HepG2 (cell line): Measurements from ENCODE around the gene MYOF. TPM values are rescaled to one million over a fixed set of nuclear protein-coding genes. Genes with fewer than 3 reads are reported as not detected.
A peak's percentile ranks its signal among the peaks of the same experiment; 100 is the strongest.

Experiments used
- CHD2 ChIP-seq: IDR thresholded peaks from 2 replicates; pipeline ENCODE4 v1.6.1; 2011; ENCODE audit warnings: low read depth, low read length, improper control_type of control experiment
- GABPB1 ChIP-seq: IDR thresholded peaks from 2 replicates; pipeline ENCODE4 v1.6.1; 2016; ENCODE audit warnings: mild to moderate bottlenecking, missing genetic modification reagents, moderate library complexity, missing compliant biosample characterization
- ISL2 ChIP-seq: sonication (generic); formaldehyde crosslinking; IDR thresholded peaks from 2 replicates; pipeline ENCODE4 v1.5.0; 2020; ENCODE audit warnings: missing genetic modification reagents
- RELA ChIP-seq: sonication (generic); formaldehyde crosslinking; IDR thresholded peaks from 2 replicates; pipeline ENCODE4 v1.4.0; 2020; ENCODE audit warnings: missing genetic modification reagents
- SIN3A ChIP-seq: IDR thresholded peaks from 2 replicates; pipeline ENCODE4 v1.6.1; 2011; ENCODE audit warnings: low read depth, mild to moderate bottlenecking, control low read depth, low read length, borderline replicate concordance
- SOX13 ChIP-seq, 3 experiments: fragments of 450-650 bp in 1 of 3; sonication (generic) in 1 of 3; formaldehyde crosslinking in 1 of 3; IDR thresholded peaks in 2 of 3; conservative IDR thresholded peaks in 1 of 3; 2 replicates each; pipeline versions ENCODE4 v1.5.0 to v1.6.1; 2016 to 2020; ENCODE audit warnings: antibody characterized with exemption in 1 of 3, mild to moderate bottlenecking in 1 of 3, missing compliant biosample characterization in 1 of 3, missing genetic modification reagents in 1 of 3, moderate library complexity in 1 of 3
- TAF1 ChIP-seq: sonication (generic); formaldehyde crosslinking; IDR thresholded peaks from 2 replicates; pipeline ENCODE4 v1.4.0; 2020; ENCODE audit warnings: missing genetic modification reagents
- TBX2 ChIP-seq: sonication (generic); formaldehyde crosslinking; IDR thresholded peaks from 2 replicates; pipeline ENCODE4 v1.5.0; 2020; ENCODE audit warnings: missing genetic modification reagents, mild to moderate bottlenecking, borderline replicate concordance
- UBTF ChIP-seq: sonication (generic); formaldehyde crosslinking; IDR thresholded peaks from 2 replicates; pipeline ENCODE4 v1.4.0; 2020; ENCODE audit warnings: mild to moderate bottlenecking, missing genetic modification reagents
- ZMYM4 ChIP-seq: sonication (generic); formaldehyde crosslinking; IDR thresholded peaks from 2 replicates; pipeline ENCODE4 v1.8.1; 2023; ENCODE audit warnings: mild to moderate bottlenecking, missing genetic modification reagents
- ZNF564 ChIP-seq: sonication (generic); formaldehyde crosslinking; IDR thresholded peaks from 2 replicates; pipeline ENCODE4 v1.8.1; 2023; ENCODE audit warnings: mild to moderate bottlenecking, missing genetic modification reagents
- ZNF589 ChIP-seq: sonication (generic); formaldehyde crosslinking; conservative IDR thresholded peaks from 2 replicates; pipeline ENCODE4 v1.8.0; 2022; ENCODE audit warnings: mild to moderate bottlenecking, moderate library complexity, missing genetic modification reagents
- ZNF839 ChIP-seq: sonication (generic); formaldehyde crosslinking; IDR thresholded peaks from 2 replicates; pipeline ENCODE4 v1.4.0; 2020; ENCODE audit warnings: missing genetic modification reagents, mild to moderate bottlenecking, borderline replicate concordance
- polyA plus RNA-seq, 8 experiments: library from polyadenylated mRNA; depleted of rRNA in 3 of 8; stranded (reverse) in 7 of 8; unstranded in 1 of 8; fragments of >200 nt; fragmentation: Illumina TruSeq in 4 of 8; extraction: Trizol in 4 of 8; gene quantifications; 2 replicates each; pipeline versions ENCODE4 v1.2.1 to v1.2.3, GENCODE V29; 2011 to 2016; ENCODE audit warnings: low read depth in 4 of 8, missing spikeins in 1 of 8, mixed read lengths in 1 of 8; ENCODE audit not compliant: insufficient read depth in 1 of 8
- total RNA-seq, 5 experiments: library from RNA; depleted of rRNA; stranded (reverse); fragments of >200 nt; fragmentation: Illumina TruSeq; extraction: Trizol; gene quantifications; 2 replicates each; pipeline ENCODE4 v1.2.3, GENCODE V29; 2016; ENCODE audit warnings: low read depth in 1 of 5
- TF ChIP-seq, protein P1 (sequence below): sonication (generic); formaldehyde crosslinking; IDR thresholded peaks from 2 replicates; pipeline ENCODE4 v1.4.0; 2020; ENCODE audit warnings: missing genetic modification reagents
- TF ChIP-seq, protein P2 (sequence below): sonication (generic); formaldehyde crosslinking; IDR thresholded peaks from 2 replicates; pipeline ENCODE4 v1.8.0; 2022; ENCODE audit warnings: low read depth, missing genetic modification reagents
- TF ChIP-seq, protein P3 (sequence below): IDR thresholded peaks from 2 replicates; pipeline ENCODE4 v1.6.1; 2016; ENCODE audit warnings: missing biosample characterization, missing genetic modification reagents, low read depth

Gene MYOF
- total and polyA plus RNA-seq, 2 of the 13 experiments (the other 11 are each of a cell fraction or from before 2014, with no cell fraction given) = 0.18 to 0.42 TPM

DNA sequence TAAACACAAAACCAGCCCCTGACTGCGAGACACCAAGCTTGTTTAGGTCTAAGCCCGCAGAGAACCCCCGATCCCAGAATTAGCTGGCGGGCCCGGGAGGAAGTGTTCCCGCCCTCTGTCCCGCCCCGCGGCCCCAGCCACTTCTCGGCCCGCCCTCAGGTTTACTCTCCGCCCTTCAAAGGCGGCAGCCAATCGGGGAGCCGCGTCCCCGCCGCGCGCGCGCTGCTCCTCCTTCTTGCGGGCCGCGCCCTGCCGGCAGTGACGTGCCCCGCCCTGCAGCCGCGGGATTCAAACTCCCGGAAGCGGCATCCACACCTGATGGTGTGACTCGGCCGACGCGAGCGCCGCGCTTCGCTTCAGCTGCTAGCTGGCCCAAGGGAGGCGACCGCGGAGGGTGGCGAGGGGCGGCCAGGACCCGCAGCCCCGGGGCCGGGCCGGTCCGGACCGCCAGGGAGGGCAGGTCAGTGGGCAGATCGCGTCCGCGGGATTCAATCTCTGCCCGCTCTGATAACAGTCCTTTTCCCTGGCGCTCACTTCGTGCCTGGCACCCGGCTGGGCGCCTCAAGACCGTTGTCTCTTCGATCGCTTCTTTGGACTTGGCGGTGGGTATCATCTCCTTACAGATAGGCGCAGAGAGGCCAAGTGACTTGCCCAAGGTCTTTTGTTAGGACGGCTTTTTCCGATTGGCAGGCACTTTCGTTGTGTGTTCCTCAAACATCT is 14.3 kb upstream of the MYOF start, which contains the start of gene CEP55 (continued):
- TF ChIP-seq SIN3A (peak; percentile 100), TAF1 (CRISPR knock-in tag) (peak; percentile 72), ZNF589 (CRISPR knock-in tag) (peak; percentile 92), ZMYM4 (CRISPR knock-in tag) (peak; percentile 74; the same call in 1 of the 2 replicates), TBX2 (peak; percentile 72), RELA (CRISPR knock-in tag) (no peak), ZNF564 (CRISPR knock-in tag) (peak; percentile 88), ISL2 (CRISPR knock-in tag) (peak; percentile 13; the same call in 1 of the 2 replicates), CHD2 (0 out of 2 replicates have a peak, but pooled peaks have one; percentile 25), ZNF839 (peak; percentile 64; the same call in 1 of the 2 replicates), GABPB1 (CRISPR knock-in tag) (peak; percentile 98), SOX13 (IDR thresholded peaks at IDR 0.05) (no peak), SOX13 (CRISPR knock-in tag; conservative IDR thresholded peaks at IDR 0.05 in 1 of 2, IDR thresholded peaks at IDR 0.05 in 1 of 2) (peak in 1 of 2 experiments; percentile 23; a peak in 1 of 4 replicates), UBTF (CRISPR knock-in tag) (no peak; the same call in 1 of the 2 replicates)
- TF ChIP-seq, protein P1, sequence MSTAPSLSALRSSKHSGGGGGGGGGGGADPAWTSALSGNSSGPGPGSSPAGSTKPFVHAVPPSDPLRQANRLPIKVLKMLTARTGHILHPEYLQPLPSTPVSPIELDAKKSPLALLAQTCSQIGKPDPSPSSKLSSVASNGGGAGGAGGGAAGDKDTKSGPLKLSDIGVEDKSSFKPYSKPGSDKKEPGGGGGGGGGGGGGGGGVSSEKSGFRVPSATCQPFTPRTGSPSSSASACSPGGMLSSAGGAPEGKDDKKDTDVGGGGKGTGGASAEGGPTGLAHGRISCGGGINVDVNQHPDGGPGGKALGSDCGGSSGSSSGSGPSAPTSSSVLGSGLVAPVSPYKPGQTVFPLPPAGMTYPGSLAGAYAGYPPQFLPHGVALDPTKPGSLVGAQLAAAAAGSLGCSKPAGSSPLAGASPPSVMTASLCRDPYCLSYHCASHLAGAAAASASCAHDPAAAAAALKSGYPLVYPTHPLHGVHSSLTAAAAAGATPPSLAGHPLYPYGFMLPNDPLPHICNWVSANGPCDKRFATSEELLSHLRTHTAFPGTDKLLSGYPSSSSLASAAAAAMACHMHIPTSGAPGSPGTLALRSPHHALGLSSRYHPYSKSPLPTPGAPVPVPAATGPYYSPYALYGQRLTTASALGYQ (CRISPR knock-in tag) = no peak; the same call in 1 of the 2 replicates
- TF ChIP-seq, protein P2, sequence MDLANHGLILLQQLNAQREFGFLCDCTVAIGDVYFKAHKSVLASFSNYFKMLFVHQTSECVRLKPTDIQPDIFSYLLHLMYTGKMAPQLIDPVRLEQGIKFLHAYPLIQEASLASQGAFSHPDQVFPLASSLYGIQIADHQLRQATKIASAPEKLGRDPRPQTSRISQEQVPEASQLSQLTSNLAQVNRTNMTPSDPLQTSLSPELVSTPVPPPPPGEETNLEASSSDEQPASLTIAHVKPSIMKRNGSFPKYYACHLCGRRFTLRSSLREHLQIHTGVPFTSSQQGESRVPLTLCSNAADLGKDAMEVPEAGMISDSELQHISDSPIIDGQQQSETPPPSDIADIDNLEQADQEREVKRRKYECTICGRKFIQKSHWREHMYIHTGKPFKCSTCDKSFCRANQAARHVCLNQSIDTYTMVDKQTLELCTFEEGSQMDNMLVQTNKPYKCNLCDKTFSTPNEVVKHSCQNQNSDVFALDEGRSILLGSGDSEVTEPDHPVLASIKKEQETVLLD (CRISPR knock-in tag) = peak; percentile 80
- TF ChIP-seq, protein P3, sequence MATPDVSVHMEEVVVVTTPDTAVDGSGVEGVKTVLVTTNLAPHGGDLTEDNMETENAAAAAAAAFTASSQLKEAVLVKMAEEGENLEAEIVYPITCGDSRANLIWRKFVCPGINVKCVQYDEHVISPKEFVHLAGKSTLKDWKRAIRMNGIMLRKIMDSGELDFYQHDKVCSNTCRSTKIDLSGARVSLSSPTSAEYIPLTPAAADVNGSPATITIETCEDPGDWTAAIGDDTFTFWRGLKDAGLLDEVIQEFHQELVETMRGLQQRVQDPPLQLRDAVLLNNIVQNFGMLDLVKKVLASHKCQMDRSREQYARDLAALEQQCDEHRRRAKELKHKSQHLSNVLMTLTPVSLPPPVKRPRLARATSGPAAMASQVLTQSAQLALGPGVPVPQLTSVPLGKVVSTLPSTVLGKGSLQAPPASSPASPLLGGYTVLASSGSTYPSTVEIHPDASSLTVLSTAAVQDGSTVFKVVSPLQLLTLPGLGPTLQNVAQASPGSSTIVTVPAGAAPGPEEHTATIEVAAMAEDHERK = peak; percentile 82
